Measurements from ENCODE around the gene BMP4.

GRCh38 chr14:53971521-53971920 lies 14.9 kb upstream of the BMP4 start:
- no peak for TF ChIP-seq CTCF (optimal IDR thresholded peaks at IDR 0.05 in 1 of 3, IDR thresholded peaks at IDR 0.05 in 1 of 3, conservative IDR thresholded peaks at IDR 0.05 in 1 of 3; ENCODE audit: extremely low read depth in 1 of 3, insufficient read depth in 2 of 3, low read length in 3 of 3)
- no peak for TF ChIP-seq EZH2 (IDR thresholded peaks at IDR 0.05; ENCODE audit: low read length)
